Esophagus squamous epithelium (tissue), 4 donors: ENCODE data around the gene SGCD.

Experiments
- CTCF ChIP-seq, 6 experiments: fragments of 450-650 bp in 4 of 6; fragments of 200-600 bp in 2 of 6; sonication (generic) in 2 of 6; IDR thresholded peaks; one replicate each; pipeline ENCODE4 v1.5.1; 2016 to 2019; ENCODE audit warnings: antibody characterized with exemption in 6 of 6, mild to moderate bottlenecking in 4 of 6, moderate library complexity in 4 of 6
- POLR2A ChIP-seq, 4 donors: fragments of 450-650 bp; IDR thresholded peaks; one replicate each; pipeline ENCODE4 v1.6.1; 2017; ENCODE audit warnings: antibody characterized with exemption in 4 of 4, mild to moderate bottlenecking in 4 of 4, moderate library complexity in 3 of 4

GRCh38 chr5:156722358-156722757 is 395.4 kb downstream of the SGCD start:
- no peak for TF ChIP-seq CTCF (IDR thresholded peaks at IDR 0.05)
- TF ChIP-seq POLR2A (IDR thresholded peaks at IDR 0.05), result no peak
